Right atrium auricular region (tissue), 2 donors: Measurements from ENCODE around the gene FBXL20. TPM values are rescaled to one million over a fixed set of nuclear protein-coding genes. Genes with fewer than 3 reads are reported as not detected.
A peak's percentile ranks its signal among the peaks of the same experiment; 100 is the strongest.

Source experiments
- DNase-seq: peaks from one replicate; pipeline ENCODE4 v3.0.0-alpha.2; 2019; ENCODE audit warnings: low spot score
- H3K27ac ChIP-seq, 2 donors: fragments of 200-600 bp; sonication (generic); 1 replicate in 1 of 2; 2 replicates in 1 of 2; pipeline ENCODE4 v1.5.1; 2016 to 2019
- H3K27me3 ChIP-seq, 2 donors: fragments of 200-600 bp; sonication (generic); one replicate each; pipeline versions ENCODE4 v1.5.1 to v1.6.0; 2017 to 2019
- H3K36me3 ChIP-seq: fragments of 200-600 bp; sonication (generic); one replicate; pipeline ENCODE4 v1.5.1; 2016
- H3K4me1 ChIP-seq, 2 donors: fragments of 200-600 bp; sonication (generic); one replicate each; pipeline versions ENCODE4 v1.5.1 to v1.6.0; 2017 to 2019
- H3K4me3 ChIP-seq, 2 donors: fragments of 200-600 bp; sonication (generic); 1 replicate in 1 of 2; 2 replicates in 1 of 2; pipeline ENCODE4 v1.5.1; 2017 to 2019; ENCODE audit warnings: mild to moderate bottlenecking in 1 of 2, moderate library complexity in 1 of 2
- H3K9me3 ChIP-seq, 2 donors: fragments of 200-600 bp; sonication (generic); one replicate each; pipeline ENCODE4 v1.5.1; 2019
- CTCF ChIP-seq, 2 donors: fragments of 200-600 bp; sonication (generic); IDR thresholded peaks; one replicate each; pipeline ENCODE4 v1.5.1; 2019; ENCODE audit warnings: antibody characterized with exemption in 2 of 2
- total RNA-seq, 2 donors: library from RNA; depleted of rRNA; stranded (reverse); fragments of >200 nt; gene quantifications; one replicate each; pipeline ENCODE4 v1.1.0, GENCODE V29; 2016

FBXL20 gene
- total RNA-seq, 2 donors from 2014 or later: 7.6 to 7.7 TPM

GRCh38 chr17:39227364-39227919 lies 174.0 kb downstream of the FBXL20 start:
- no peak overlapping the region for H3K4me3 ChIP-seq
- DNase-seq: no peak
- H3K9me3 ChIP-seq: no peaks in the 10 kb centered on the region
- peaks cover 0 to 33% of the 10 kb centered on the region in 2 donors for H3K4me1 ChIP-seq
- H3K36me3 ChIP-seq: no peaks in the 10 kb centered on the region
- no peak overlapping the region for H3K27ac ChIP-seq
- no peak for TF ChIP-seq CTCF (IDR thresholded peaks at IDR 0.05)
- H3K27me3 ChIP-seq: no peaks in the 10 kb centered on the region

- no peak for TF ChIP-seq CTCF (IDR thresholded peaks at IDR 0.05)
- Histone ChIP-seq H3K27ac (no peak overlapping the region), H3K4me1 (peaks cover 0 to 21% of the 10 kb centered on the region in 2 donors), H3K27me3 (no peaks in the 10 kb centered on the region), H3K4me3 (peak overlapping the region; percentile 33 to 56), H3K36me3 (no peaks in the 10 kb centered on the region), H3K9me3 (no peaks in the 10 kb centered on the region)
- DNase-seq: no peak
Measured at GRCh38 chr17:39225959-39226683, 175.3 kb downstream of the FBXL20 start.

- Histone ChIP-seq H3K4me1 (peaks cover 0 to 21% of the 10 kb centered on the region in 2 donors), H3K27me3 (no peaks in the 10 kb centered on the region), H3K36me3 (no peaks in the 10 kb centered on the region), H3K27ac (no peak within 1 kb of the TSS), H3K9me3 (no peaks in the 10 kb centered on the region), H3K4me3 (peak within 1 kb of the TSS; percentile 33 to 56)
- no peak for DNase-seq
- no peak for TF ChIP-seq CTCF (IDR thresholded peaks at IDR 0.05)
Measured at GRCh38 chr17:39225308-39225958, 176.0 kb downstream of the FBXL20 start, which contains the start of gene STAC2. Gene STAC2, minus strand, starts transcription at chr17:39225945. Its CDS starts 443 bp downstream, at chr17:39225502.

GRCh38 chr17:39224778-39225307 lies 176.6 kb downstream of the FBXL20 start:
- Histone ChIP-seq H3K27ac (no peak overlapping the region), H3K4me1 (peaks cover 0 to 21% of the 10 kb centered on the region in 2 donors), H3K9me3 (no peaks in the 10 kb centered on the region), H3K27me3 (no peaks in the 10 kb centered on the region), H3K36me3 (no peaks in the 10 kb centered on the region), H3K4me3 (peak overlapping the region; percentile 33 to 56)
- DNase-seq: no peak
- TF ChIP-seq CTCF (IDR thresholded peaks at IDR 0.05): no peak

GRCh38 chr17:39223907-39224777 lies 177.3 kb downstream of the FBXL20 start:
- H3K27me3 ChIP-seq: no peaks in the 10 kb centered on the region
- no peaks in the 10 kb centered on the region for H3K9me3 ChIP-seq
- peaks cover 0 to 21% of the 10 kb centered on the region in 2 donors for H3K4me1 ChIP-seq
- no peak for TF ChIP-seq CTCF (IDR thresholded peaks at IDR 0.05)
- DNase-seq: no peak
- no peaks in the 10 kb centered on the region for H3K36me3 ChIP-seq
- H3K27ac ChIP-seq: no peak overlapping the region
- peak overlapping the region; percentile 33 to 56 for H3K4me3 ChIP-seq
